GM18511 (cell line): ENCODE results near the gene C7orf25.

Experiments
- ATAC-seq: cut with Tn5 transposase; IDR thresholded peaks from one replicate; pipeline ENCODE4 v1.9.1; 2021; ENCODE audit warnings: mild to moderate bottlenecking, moderate library complexity; ENCODE audit not compliant: unreplicated experiment

C7orf25 gene

GRCh38 chr7:42911454-42912447 is at the start of gene C7orf25:
Gene C7orf25, minus strand, starts transcription at chr7:42912070. Its CDS starts 1,170 bp downstream, at chr7:42910900.
- ATAC-seq: peak; percentile 94

GRCh38 chr7:42961170-42961569 is 49.3 kb upstream of the C7orf25 start:
- no peak for ATAC-seq

GRCh38 chr7:42960762-42961161 is 48.9 kb upstream of the C7orf25 start:
- ATAC-seq: peak; percentile 65

- no peak for ATAC-seq
These were observed 47.7 kb upstream of the C7orf25 start for GRCh38 chr7:42959549-42959948.

- no peak for ATAC-seq
These were observed 44.2 kb upstream of the C7orf25 start for GRCh38 chr7:42956062-42956461.

GRCh38 chr7:42953994-42954393 is 42.1 kb upstream of the C7orf25 start:
- no peak for ATAC-seq

- ATAC-seq: no peak
These were observed 40.5 kb upstream of the C7orf25 start for GRCh38 chr7:42952328-42952727.

GRCh38 chr7:42950417-42950816 is 38.5 kb upstream of the C7orf25 start:
- ATAC-seq: no peak

GRCh38 chr7:42947521-42947920 is 35.7 kb upstream of the C7orf25 start:
- ATAC-seq: no peak

GRCh38 chr7:42946627-42946950 is 34.7 kb upstream of the C7orf25 start:
- no peak for ATAC-seq

GRCh38 chr7:42945821-42946626 is 34.2 kb upstream of the C7orf25 start:
- ATAC-seq: peak; percentile 71

GRCh38 chr7:42940985-42941847 is 29.3 kb upstream of the C7orf25 start:
- no peak for ATAC-seq

- peak; percentile 46 for ATAC-seq
These were observed 27.8 kb upstream of the C7orf25 start for GRCh38 chr7:42939457-42940240.

- no peak for ATAC-seq
These were observed 24.0 kb upstream of the C7orf25 start for GRCh38 chr7:42935861-42936260.

- ATAC-seq: no peak
These were observed 22.4 kb upstream of the C7orf25 start for GRCh38 chr7:42934291-42934690.

- peak; percentile 30 for ATAC-seq
These were observed 21.1 kb upstream of the C7orf25 start for GRCh38 chr7:42932811-42933591.

- ATAC-seq: peak; percentile 99
These were observed 20.2 kb upstream of the C7orf25 start, which contains the start of the genes MRPL32 and PSMA2 for GRCh38 chr7:42931834-42932651. Gene MRPL32, plus strand, starts transcription at chr7:42932376. Its CDS starts 11 bp downstream, at chr7:42932387. Gene PSMA2, minus strand, starts transcription at chr7:42932174. Its CDS starts 16 bp downstream, at chr7:42932158.

- ATAC-seq: no peak
These were observed 19.6 kb upstream of the C7orf25 start for GRCh38 chr7:42931447-42931833.
